HepG2 (cell line): ENCODE data around the gene GNB1.

ENCODE experiments used
- IRF2 ChIP-seq: IDR thresholded peaks from 2 replicates; pipeline ENCODE4 v1.6.1; 2018; ENCODE audit warnings: missing genetic modification reagents, missing compliant biosample characterization
- ZNF546 ChIP-seq: sonication (generic); formaldehyde crosslinking; conservative IDR thresholded peaks from 2 replicates; pipeline ENCODE4 v1.8.1; 2023; ENCODE audit warnings: mild to moderate bottlenecking, missing genetic modification reagents
- ZSCAN31 ChIP-seq: sonication (generic); formaldehyde crosslinking; IDR thresholded peaks from 2 replicates; pipeline ENCODE4 v1.5.0; 2020; ENCODE audit warnings: low read depth, mild to moderate bottlenecking, missing genetic modification reagents

DNA sequence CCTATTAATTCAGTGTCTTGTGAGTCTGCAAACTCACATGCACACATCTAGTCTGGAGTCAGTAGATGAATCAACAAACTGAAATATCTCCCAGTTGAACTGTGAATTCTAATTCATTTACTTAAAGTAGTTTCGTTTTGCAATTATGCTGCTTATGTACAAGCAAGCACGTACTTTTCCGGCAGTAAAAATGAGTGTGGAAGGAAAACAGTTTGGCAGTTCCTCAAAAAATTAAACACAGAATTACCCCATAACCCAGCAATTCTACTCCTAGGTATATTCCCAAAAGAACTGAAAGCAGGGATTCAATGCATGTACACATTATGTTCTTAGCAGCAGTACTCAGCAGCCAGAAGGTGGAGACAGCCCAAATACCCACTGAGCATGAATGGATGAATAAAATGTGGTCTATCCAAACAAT, 49.3 kb downstream of the GNB1 start:
- TF ChIP-seq ZNF546 (CRISPR knock-in tag) (no peak), ZSCAN31 (CRISPR knock-in tag) (no peak), IRF2 (no peak)
